Transverse colon (tissue), 4 donors: ENCODE data around the gene CHCHD5.

Experiments
- POLR2A ChIP-seq: fragments of 450-650 bp; IDR thresholded peaks from one replicate; pipeline ENCODE4 v1.6.1; 2016; ENCODE audit warnings: antibody characterized with exemption, mild to moderate bottlenecking, moderate library complexity
- POLR2AphosphoS5 ChIP-seq, 3 donors: sonication (generic); formaldehyde crosslinking; IDR thresholded peaks; one replicate each; pipeline ENCODE4 v1.6.1; 2016; ENCODE audit warnings: antibody characterized with exemption in 3 of 3
- TF ChIP-seq, protein P1 (sequence below), 5 experiments: fragments of 200-600 bp in 3 of 5; fragments of 450-650 bp in 2 of 5; sonication (generic) in 3 of 5; IDR thresholded peaks; 1 replicate in 2 of 5; 2 replicates in 3 of 5; pipeline ENCODE4 v1.5.1; 2016 to 2017; ENCODE audit warnings: antibody characterized with exemption in 5 of 5, inconsistent platforms in 3 of 5, mild to moderate bottlenecking in 2 of 5, moderate library complexity in 1 of 5

DNA sequence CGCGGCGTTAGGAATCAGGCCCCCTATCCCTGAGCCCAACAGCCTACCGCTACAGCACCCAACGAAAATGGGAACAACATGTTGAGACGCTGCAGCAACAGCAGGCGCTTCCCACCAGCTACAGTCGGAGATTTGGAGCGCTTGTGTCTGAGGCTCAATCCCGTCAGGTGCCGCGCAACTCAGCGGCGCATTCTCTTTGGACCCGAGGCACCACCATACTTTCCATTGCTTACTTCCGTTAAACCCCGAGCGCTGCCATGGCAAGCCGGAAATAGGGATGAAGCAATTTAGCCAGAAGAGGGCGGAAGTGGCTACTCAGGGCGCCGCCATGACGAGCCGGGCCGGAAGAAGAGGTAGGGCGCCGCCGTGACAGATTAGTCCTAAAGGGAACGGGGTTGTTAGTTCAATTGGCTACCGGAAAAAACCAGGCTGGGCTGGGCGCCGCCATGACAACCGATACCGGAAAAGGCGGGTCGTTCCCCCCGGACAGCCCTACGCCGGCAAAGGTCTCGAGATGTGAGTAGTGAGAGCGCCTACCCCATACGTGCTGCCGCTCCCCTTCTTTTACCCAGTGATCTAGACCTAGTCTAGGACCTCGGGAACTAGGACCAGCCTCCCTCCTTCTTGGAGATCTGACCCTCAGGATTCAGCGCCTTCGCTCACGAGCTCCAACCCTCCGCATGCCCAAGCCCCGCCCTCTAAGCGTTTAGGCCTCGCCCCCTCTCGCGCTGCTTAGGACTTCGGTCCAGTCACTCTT, at the start of gene CHCHD5:
- TF ChIP-seq, protein P1, sequence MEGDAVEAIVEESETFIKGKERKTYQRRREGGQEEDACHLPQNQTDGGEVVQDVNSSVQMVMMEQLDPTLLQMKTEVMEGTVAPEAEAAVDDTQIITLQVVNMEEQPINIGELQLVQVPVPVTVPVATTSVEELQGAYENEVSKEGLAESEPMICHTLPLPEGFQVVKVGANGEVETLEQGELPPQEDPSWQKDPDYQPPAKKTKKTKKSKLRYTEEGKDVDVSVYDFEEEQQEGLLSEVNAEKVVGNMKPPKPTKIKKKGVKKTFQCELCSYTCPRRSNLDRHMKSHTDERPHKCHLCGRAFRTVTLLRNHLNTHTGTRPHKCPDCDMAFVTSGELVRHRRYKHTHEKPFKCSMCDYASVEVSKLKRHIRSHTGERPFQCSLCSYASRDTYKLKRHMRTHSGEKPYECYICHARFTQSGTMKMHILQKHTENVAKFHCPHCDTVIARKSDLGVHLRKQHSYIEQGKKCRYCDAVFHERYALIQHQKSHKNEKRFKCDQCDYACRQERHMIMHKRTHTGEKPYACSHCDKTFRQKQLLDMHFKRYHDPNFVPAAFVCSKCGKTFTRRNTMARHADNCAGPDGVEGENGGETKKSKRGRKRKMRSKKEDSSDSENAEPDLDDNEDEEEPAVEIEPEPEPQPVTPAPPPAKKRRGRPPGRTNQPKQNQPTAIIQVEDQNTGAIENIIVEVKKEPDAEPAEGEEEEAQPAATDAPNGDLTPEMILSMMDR (IDR thresholded peaks at IDR 0.05), result peak in 4 of 5 experiments; percentile 16 to 35 (median 28)
- TF ChIP-seq POLR2AphosphoS5 (IDR thresholded peaks at IDR 0.05), result peak; percentile 60 to 80 (median 79)
- TF ChIP-seq POLR2A, result peak; percentile 63
